HepG2 (cell line): ENCODE data around the gene APBA3.

Experiments
- NR3C1 ChIP-seq: sonication (generic); formaldehyde crosslinking; IDR thresholded peaks from 2 replicates; pipeline ENCODE4 v1.4.0; 2020; ENCODE audit warnings: missing genetic modification reagents
- POLR2AphosphoS5 ChIP-seq: IDR thresholded peaks from 2 replicates; pipeline ENCODE4 v1.6.1; 2012; ENCODE audit warnings: low read depth, low read length
- POLR2G ChIP-seq: fragments of 200-400 bp; formaldehyde crosslinking; IDR thresholded peaks from 2 replicates; pipeline ENCODE4 v1.6.1; 2018; ENCODE audit warnings: mild to moderate bottlenecking, low read depth, low read length, moderate library complexity
- RXRA ChIP-seq: sonication (generic); formaldehyde crosslinking; IDR thresholded peaks from 2 replicates; pipeline ENCODE4 v1.5.1; 2020; ENCODE audit warnings: missing genetic modification reagents
- TCF7 ChIP-seq: sonication (generic); IDR thresholded peaks from 2 replicates; pipeline ENCODE4 v1.6.1; 2016; ENCODE audit warnings: antibody characterized with exemption, low read depth
- YY1 ChIP-seq: IDR thresholded peaks from 2 replicates; pipeline ENCODE4 v1.6.1; 2011; ENCODE audit warnings: low read length, low read depth, moderate library complexity, mild to moderate bottlenecking; ENCODE audit not compliant: insufficient read depth, insufficient replicate concordance
- ZBTB7A ChIP-seq: sonication (generic); formaldehyde crosslinking; IDR thresholded peaks from 2 replicates; pipeline ENCODE4 v1.8.0; 2022; ENCODE audit warnings: mild to moderate bottlenecking, missing genetic modification reagents
- ZNF274 ChIP-seq: sonication (generic); formaldehyde crosslinking; IDR thresholded peaks from 2 replicates; pipeline ENCODE4 v1.5.1; 2020; ENCODE audit warnings: mild to moderate bottlenecking, missing genetic modification reagents
- TF ChIP-seq, protein P1 (sequence below): sonication (generic); formaldehyde crosslinking; IDR thresholded peaks from 2 replicates; pipeline ENCODE4 v1.4.0; 2020; ENCODE audit warnings: mild to moderate bottlenecking, missing genetic modification reagents, borderline replicate concordance
- TF ChIP-seq, protein P2 (sequence below), 2 experiments: sonication (generic) in 1 of 2; formaldehyde crosslinking in 1 of 2; IDR thresholded peaks; 2 replicates each; pipeline versions ENCODE4 v1.5.1 to v1.6.1; 2011 to 2020; ENCODE audit warnings: borderline replicate concordance in 1 of 2, low read depth in 1 of 2, low read length in 1 of 2, mild to moderate bottlenecking in 1 of 2, missing genetic modification reagents in 1 of 2, moderate library complexity in 1 of 2
- TF ChIP-seq, protein P3 (sequence below): sonication (generic); formaldehyde crosslinking; IDR thresholded peaks from 2 replicates; pipeline ENCODE4 v1.8.0; 2022; ENCODE audit warnings: missing genetic modification reagents, low read depth, mild to moderate bottlenecking, borderline replicate concordance
- TF ChIP-seq, protein P4 (sequence below): sonication (generic); formaldehyde crosslinking; IDR thresholded peaks from 2 replicates; pipeline ENCODE4 v1.5.0; 2020; ENCODE audit warnings: mild to moderate bottlenecking, missing genetic modification reagents, moderate library complexity
- TF ChIP-seq, protein P5 (sequence below): sonication (generic); formaldehyde crosslinking; IDR thresholded peaks from 2 replicates; pipeline ENCODE4 v1.5.1; 2020; ENCODE audit warnings: missing genetic modification reagents, mild to moderate bottlenecking, borderline replicate concordance
- TF ChIP-seq, protein P6 (sequence below): sonication (generic); formaldehyde crosslinking; conservative IDR thresholded peaks from 2 replicates; pipeline ENCODE4 v1.8.0; 2022; ENCODE audit warnings: missing genetic modification reagents

DNA sequence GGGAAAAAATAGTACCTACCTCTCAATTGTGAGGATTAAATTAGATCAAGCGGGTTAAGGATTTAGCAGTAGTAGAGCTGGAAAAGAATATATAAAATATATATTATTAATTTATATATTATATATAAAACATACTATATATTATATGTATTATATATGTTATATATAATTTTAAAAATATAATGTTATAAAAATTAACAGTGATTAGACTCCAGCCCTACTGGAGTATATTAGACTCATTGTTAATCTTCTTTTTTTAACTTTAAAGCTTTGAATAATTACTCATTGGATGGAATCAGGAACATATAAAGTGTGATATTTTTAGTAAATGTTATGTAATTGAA, 610 bp upstream of the APBA3 start:
- TF ChIP-seq, protein P1, sequence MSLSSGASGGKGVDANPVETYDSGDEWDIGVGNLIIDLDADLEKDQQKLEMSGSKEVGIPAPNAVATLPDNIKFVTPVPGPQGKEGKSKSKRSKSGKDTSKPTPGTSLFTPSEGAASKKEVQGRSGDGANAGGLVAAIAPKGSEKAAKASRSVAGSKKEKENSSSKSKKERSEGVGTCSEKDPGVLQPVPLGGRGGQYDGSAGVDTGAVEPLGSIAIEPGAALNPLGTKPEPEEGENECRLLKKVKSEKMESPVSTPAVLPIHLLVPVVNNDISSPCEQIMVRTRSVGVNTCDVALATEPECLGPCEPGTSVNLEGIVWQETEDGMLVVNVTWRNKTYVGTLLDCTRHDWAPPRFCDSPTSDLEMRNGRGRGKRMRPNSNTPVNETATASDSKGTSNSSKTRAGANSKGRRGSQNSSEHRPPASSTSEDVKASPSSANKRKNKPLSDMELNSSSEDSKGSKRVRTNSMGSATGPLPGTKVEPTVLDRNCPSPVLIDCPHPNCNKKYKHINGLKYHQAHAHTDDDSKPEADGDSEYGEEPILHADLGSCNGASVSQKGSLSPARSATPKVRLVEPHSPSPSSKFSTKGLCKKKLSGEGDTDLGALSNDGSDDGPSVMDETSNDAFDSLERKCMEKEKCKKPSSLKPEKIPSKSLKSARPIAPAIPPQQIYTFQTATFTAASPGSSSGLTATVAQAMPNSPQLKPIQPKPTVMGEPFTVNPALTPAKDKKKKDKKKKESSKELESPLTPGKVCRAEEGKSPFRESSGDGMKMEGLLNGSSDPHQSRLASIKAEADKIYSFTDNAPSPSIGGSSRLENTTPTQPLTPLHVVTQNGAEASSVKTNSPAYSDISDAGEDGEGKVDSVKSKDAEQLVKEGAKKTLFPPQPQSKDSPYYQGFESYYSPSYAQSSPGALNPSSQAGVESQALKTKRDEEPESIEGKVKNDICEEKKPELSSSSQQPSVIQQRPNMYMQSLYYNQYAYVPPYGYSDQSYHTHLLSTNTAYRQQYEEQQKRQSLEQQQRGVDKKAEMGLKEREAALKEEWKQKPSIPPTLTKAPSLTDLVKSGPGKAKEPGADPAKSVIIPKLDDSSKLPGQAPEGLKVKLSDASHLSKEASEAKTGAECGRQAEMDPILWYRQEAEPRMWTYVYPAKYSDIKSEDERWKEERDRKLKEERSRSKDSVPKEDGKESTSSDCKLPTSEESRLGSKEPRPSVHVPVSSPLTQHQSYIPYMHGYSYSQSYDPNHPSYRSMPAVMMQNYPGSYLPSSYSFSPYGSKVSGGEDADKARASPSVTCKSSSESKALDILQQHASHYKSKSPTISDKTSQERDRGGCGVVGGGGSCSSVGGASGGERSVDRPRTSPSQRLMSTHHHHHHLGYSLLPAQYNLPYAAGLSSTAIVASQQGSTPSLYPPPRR: no peak
- TF ChIP-seq, protein P2, sequence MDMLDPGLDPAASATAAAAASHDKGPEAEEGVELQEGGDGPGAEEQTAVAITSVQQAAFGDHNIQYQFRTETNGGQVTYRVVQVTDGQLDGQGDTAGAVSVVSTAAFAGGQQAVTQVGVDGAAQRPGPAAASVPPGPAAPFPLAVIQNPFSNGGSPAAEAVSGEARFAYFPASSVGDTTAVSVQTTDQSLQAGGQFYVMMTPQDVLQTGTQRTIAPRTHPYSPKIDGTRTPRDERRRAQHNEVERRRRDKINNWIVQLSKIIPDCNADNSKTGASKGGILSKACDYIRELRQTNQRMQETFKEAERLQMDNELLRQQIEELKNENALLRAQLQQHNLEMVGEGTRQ (IDR thresholded peaks at IDR 0.05; ENCODE audit: low read depth, low read length): no peak
- TF ChIP-seq, protein P2 (CRISPR knock-in tag; IDR thresholded peaks at IDR 0.05; ENCODE audit: borderline replicate concordance): no peak
- no peak for TF ChIP-seq YY1
- TF ChIP-seq POLR2G: no peak
- TF ChIP-seq TCF7: no peak
- TF ChIP-seq RXRA: no peak
- no peak for TF ChIP-seq ZBTB7A (CRISPR knock-in tag)
- TF ChIP-seq, protein P3, sequence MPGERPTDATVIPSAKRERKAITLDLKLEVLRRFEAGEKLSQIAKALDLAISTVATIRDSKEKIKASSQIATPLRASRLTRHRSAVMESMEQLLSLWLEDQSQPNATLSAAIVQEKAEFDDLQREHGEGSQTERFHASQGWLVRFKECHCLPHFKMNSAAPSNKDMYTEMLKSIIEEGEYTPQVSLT (CRISPR knock-in tag): no peak
- TF ChIP-seq, protein P4, sequence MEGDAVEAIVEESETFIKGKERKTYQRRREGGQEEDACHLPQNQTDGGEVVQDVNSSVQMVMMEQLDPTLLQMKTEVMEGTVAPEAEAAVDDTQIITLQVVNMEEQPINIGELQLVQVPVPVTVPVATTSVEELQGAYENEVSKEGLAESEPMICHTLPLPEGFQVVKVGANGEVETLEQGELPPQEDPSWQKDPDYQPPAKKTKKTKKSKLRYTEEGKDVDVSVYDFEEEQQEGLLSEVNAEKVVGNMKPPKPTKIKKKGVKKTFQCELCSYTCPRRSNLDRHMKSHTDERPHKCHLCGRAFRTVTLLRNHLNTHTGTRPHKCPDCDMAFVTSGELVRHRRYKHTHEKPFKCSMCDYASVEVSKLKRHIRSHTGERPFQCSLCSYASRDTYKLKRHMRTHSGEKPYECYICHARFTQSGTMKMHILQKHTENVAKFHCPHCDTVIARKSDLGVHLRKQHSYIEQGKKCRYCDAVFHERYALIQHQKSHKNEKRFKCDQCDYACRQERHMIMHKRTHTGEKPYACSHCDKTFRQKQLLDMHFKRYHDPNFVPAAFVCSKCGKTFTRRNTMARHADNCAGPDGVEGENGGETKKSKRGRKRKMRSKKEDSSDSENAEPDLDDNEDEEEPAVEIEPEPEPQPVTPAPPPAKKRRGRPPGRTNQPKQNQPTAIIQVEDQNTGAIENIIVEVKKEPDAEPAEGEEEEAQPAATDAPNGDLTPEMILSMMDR: no peak
- TF ChIP-seq, protein P5, sequence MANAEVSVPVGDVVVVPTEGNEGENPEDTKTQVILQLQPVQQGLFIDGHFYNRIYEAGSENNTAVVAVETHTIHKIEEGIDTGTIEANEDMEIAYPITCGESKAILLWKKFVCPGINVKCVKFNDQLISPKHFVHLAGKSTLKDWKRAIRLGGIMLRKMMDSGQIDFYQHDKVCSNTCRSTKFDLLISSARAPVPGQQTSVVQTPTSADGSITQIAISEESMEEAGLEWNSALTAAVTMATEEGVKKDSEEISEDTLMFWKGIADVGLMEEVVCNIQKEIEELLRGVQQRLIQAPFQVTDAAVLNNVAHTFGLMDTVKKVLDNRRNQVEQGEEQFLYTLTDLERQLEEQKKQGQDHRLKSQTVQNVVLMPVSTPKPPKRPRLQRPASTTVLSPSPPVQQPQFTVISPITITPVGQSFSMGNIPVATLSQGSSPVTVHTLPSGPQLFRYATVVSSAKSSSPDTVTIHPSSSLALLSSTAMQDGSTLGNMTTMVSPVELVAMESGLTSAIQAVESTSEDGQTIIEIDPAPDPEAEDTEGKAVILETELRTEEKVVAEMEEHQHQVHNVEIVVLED: no peak
- TF ChIP-seq POLR2AphosphoS5: no peak
- TF ChIP-seq, protein P6, sequence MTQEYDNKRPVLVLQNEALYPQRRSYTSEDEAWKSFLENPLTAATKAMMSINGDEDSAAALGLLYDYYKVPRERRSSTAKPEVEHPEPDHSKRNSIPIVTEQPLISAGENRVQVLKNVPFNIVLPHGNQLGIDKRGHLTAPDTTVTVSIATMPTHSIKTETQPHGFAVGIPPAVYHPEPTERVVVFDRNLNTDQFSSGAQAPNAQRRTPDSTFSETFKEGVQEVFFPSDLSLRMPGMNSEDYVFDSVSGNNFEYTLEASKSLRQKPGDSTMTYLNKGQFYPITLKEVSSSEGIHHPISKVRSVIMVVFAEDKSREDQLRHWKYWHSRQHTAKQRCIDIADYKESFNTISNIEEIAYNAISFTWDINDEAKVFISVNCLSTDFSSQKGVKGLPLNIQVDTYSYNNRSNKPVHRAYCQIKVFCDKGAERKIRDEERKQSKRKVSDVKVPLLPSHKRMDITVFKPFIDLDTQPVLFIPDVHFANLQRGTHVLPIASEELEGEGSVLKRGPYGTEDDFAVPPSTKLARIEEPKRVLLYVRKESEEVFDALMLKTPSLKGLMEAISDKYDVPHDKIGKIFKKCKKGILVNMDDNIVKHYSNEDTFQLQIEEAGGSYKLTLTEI: no peak
- TF ChIP-seq NR3C1 (CRISPR knock-in tag): no peak
- TF ChIP-seq ZNF274: no peak
